Measurements from ENCODE around the gene USP36. TPM values are rescaled to one million over a fixed set of nuclear protein-coding genes. Genes with fewer than 3 reads are reported as not detected.
A peak's percentile ranks its signal among the peaks of the same experiment; 100 is the strongest.

USP36 gene
- total and polyA plus RNA-seq, 9 of the 15 experiments (the other 6 are each of a cell fraction or from before 2014, with no cell fraction given) = 6.4 to 72.8 (median 22.5) TPM

DNA sequence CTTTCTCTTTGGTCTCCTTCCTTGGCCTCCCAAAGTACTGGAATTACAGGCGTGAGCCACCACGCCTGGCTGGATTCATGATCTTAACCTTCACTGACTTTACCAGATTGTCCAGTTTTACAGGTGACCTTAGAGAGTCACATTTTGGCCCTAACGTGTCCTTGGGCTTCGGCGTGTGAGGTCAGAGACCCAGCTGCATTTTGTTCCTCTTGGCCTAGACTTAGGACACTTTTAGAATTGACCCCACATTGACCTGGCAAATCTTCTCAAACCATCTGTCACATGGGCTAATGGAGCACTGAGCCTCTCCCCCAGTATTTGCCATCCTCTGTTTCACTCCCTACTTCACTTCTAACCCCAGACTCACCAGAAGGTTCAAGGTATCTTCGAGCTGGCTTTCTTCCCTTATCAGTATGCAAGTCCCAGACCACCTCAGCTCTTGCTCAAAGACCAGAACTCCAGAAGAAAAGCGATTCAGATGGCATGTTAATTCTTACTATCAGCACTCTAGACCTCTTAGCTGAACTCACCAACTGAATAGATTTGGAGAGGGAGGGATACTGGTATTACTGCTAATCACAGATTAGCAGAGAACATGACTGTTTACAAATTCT, 56.8 kb downstream of the USP36 start (continued):
- TF ChIP-seq ZMIZ1 (IDR thresholded peaks at IDR 0.05; ENCODE audit: low read depth in 2 of 2, low read length in 2 of 2) = peak in 1 of 2 experiments; percentile 45; a peak in 1 of 4 replicates
- no peak for TF ChIP-seq CAMTA2 (CRISPR knock-in tag; conservative IDR thresholded peaks at IDR 0.05)
- peak; percentile 76 to 83; a peak in 3 of 4 replicates for TF ChIP-seq KDM1A (IDR thresholded peaks at IDR 0.05)
- TF ChIP-seq ZNF282 (CRISPR knock-in tag; IDR thresholded peaks at IDR 0.05) = no peak
- no peak for TF ChIP-seq SNRNP70 (optimal IDR thresholded peaks at IDR 0.05; ENCODE audit: low read depth, low read length)
- no peak for TF ChIP-seq C11orf30 (IDR thresholded peaks at IDR 0.05; ENCODE audit: low read depth)
- no peak for TF ChIP-seq ZNF212 (CRISPR knock-in tag; IDR thresholded peaks at IDR 0.05)
- no peak for TF ChIP-seq AFF1 (IDR thresholded peaks at IDR 0.05; ENCODE audit: low read depth in 1 of 2, partially characterized antibody in 2 of 2)
- TF ChIP-seq RB1 (IDR thresholded peaks at IDR 0.05; ENCODE audit: low read depth) = no peak
- TF ChIP-seq STAT5B (CRISPR knock-in tag; IDR thresholded peaks at IDR 0.05) = no peak
- peak; percentile 31; the same call in 1 of the 2 replicates for TF ChIP-seq ZBTB7A (IDR thresholded peaks at IDR 0.05; ENCODE audit: borderline replicate concordance, control insufficient read depth, low read depth, low read length)

All from K562 (cell line).